HepG2 (cell line): ENCODE data around the gene NUSAP1. TPM values are rescaled to one million over a fixed set of nuclear protein-coding genes. Genes with fewer than 3 reads are reported as not detected.

Source experiments
- ATRX ChIP-seq: sonication (generic); formaldehyde crosslinking; IDR thresholded peaks from 2 replicates; pipeline ENCODE4 v1.4.0; 2020; ENCODE audit warnings: missing genetic modification reagents, borderline replicate concordance
- GABPB1 ChIP-seq: IDR thresholded peaks from 2 replicates; pipeline ENCODE4 v1.6.1; 2016; ENCODE audit warnings: mild to moderate bottlenecking, missing genetic modification reagents, moderate library complexity, missing compliant biosample characterization
- JARID2 ChIP-seq: sonication (generic); formaldehyde crosslinking; IDR thresholded peaks from 2 replicates; pipeline ENCODE4 v1.8.1; 2023; ENCODE audit warnings: missing genetic modification reagents, inconsistent platforms; ENCODE audit not compliant: insufficient replicate concordance
- KMT2B ChIP-seq: IDR thresholded peaks from 2 replicates; pipeline ENCODE4 v1.6.1; 2016; ENCODE audit warnings: missing genetic modification reagents, missing compliant biosample characterization
- MYPOP ChIP-seq: sonication (generic); formaldehyde crosslinking; IDR thresholded peaks from 2 replicates; pipeline ENCODE4 v1.8.1; 2023; ENCODE audit warnings: mild to moderate bottlenecking, moderate library complexity, missing genetic modification reagents
- RFX1 ChIP-seq: fragments of 450-650 bp; IDR thresholded peaks from 2 replicates; pipeline ENCODE4 v1.6.1; 2017
- TIGD3 ChIP-seq: sonication (generic); formaldehyde crosslinking; IDR thresholded peaks from 2 replicates; pipeline ENCODE4 v1.5.1; 2020; ENCODE audit warnings: mild to moderate bottlenecking, missing genetic modification reagents, borderline replicate concordance
- TSC22D2 ChIP-seq: sonication (generic); formaldehyde crosslinking; IDR thresholded peaks from 2 replicates; pipeline ENCODE4 v1.5.1; 2020; ENCODE audit warnings: missing genetic modification reagents, mild to moderate bottlenecking, borderline replicate concordance
- YEATS2 ChIP-seq: sonication (generic); formaldehyde crosslinking; IDR thresholded peaks from 2 replicates; pipeline ENCODE4 v1.4.0; 2020; ENCODE audit warnings: missing genetic modification reagents, borderline replicate concordance
- YY1 ChIP-seq: IDR thresholded peaks from 2 replicates; pipeline ENCODE4 v1.6.1; 2011; ENCODE audit warnings: low read length, low read depth, moderate library complexity, mild to moderate bottlenecking; ENCODE audit not compliant: insufficient read depth, insufficient replicate concordance
- ZBTB40 ChIP-seq, 2 experiments: fragments of 450-650 bp in 1 of 2; sonication (generic) in 1 of 2; formaldehyde crosslinking in 1 of 2; IDR thresholded peaks; 2 replicates each; pipeline versions ENCODE4 v1.6.1 to v1.8.0; 2016 to 2022; ENCODE audit warnings: antibody characterized with exemption in 1 of 2, mild to moderate bottlenecking in 1 of 2, missing genetic modification reagents in 1 of 2
- ZNF235 ChIP-seq: sonication (generic); formaldehyde crosslinking; IDR thresholded peaks from 2 replicates; pipeline ENCODE4 v1.8.1; 2023; ENCODE audit warnings: mild to moderate bottlenecking, missing genetic modification reagents, borderline replicate concordance
- ZNF367 ChIP-seq: sonication (generic); formaldehyde crosslinking; IDR thresholded peaks from 2 replicates; pipeline ENCODE4 v1.4.0; 2020; ENCODE audit warnings: missing genetic modification reagents, borderline replicate concordance
- ZNF576 ChIP-seq: sonication (generic); formaldehyde crosslinking; IDR thresholded peaks from 2 replicates; pipeline ENCODE4 v1.4.0; 2020; ENCODE audit warnings: mild to moderate bottlenecking, missing genetic modification reagents
- ZNF614 ChIP-seq: IDR thresholded peaks from 2 replicates; pipeline ENCODE4 v1.6.1; 2018; ENCODE audit warnings: missing biosample characterization, missing genetic modification reagents, inconsistent platforms, borderline replicate concordance
- ZNF766 ChIP-seq: sonication (generic); formaldehyde crosslinking; IDR thresholded peaks from 2 replicates; pipeline ENCODE4 v1.5.0; 2020; ENCODE audit warnings: missing genetic modification reagents, borderline replicate concordance
- polyA plus RNA-seq, 8 experiments: library from polyadenylated mRNA; depleted of rRNA in 3 of 8; stranded (reverse) in 7 of 8; unstranded in 1 of 8; fragments of >200 nt; fragmentation: Illumina TruSeq in 4 of 8; extraction: Trizol in 4 of 8; gene quantifications; 2 replicates each; pipeline versions ENCODE4 v1.2.1 to v1.2.3, GENCODE V29; 2011 to 2016; ENCODE audit warnings: low read depth in 4 of 8, missing spikeins in 1 of 8, mixed read lengths in 1 of 8; ENCODE audit not compliant: insufficient read depth in 1 of 8
- total RNA-seq, 5 experiments: library from RNA; depleted of rRNA; stranded (reverse); fragments of >200 nt; fragmentation: Illumina TruSeq; extraction: Trizol; gene quantifications; 2 replicates each; pipeline ENCODE4 v1.2.3, GENCODE V29; 2016; ENCODE audit warnings: low read depth in 1 of 5

The NUSAP1 gene
- total and polyA plus RNA-seq, 2 of the 13 experiments (the other 11 are each of a cell fraction or from before 2014, with no cell fraction given) = 59.5 to 106 TPM

- TF ChIP-seq TIGD3 (CRISPR knock-in tag) (no peak), YY1 (no peak), ZNF614 (CRISPR knock-in tag) (no peak), KMT2B (CRISPR knock-in tag) (peak; percentile 33; the same call in 1 of the 2 replicates), ZNF766 (CRISPR knock-in tag) (no peak), RFX1 (no peak), TSC22D2 (peak; percentile 63; the same call in 1 of the 2 replicates), ZNF576 (CRISPR knock-in tag) (no peak), JARID2 (CRISPR knock-in tag) (no peak), ZNF367 (CRISPR knock-in tag) (peak; percentile 67; the same call in 1 of the 2 replicates), YEATS2 (CRISPR knock-in tag) (no peak), GABPB1 (CRISPR knock-in tag) (peak; percentile 48; the same call in 1 of the 2 replicates), ZNF235 (CRISPR knock-in tag) (no peak), ATRX (no peak), MYPOP (CRISPR knock-in tag) (no peak), ZBTB40 (IDR thresholded peaks at IDR 0.05) (no peak), ZBTB40 (CRISPR knock-in tag; IDR thresholded peaks at IDR 0.05) (peak; percentile 53; the same call in 1 of the 2 replicates)
Observed at GRCh38 chr15:41417418-41418195, 84.9 kb downstream of the NUSAP1 start (continued).
